ENCODE measurements around the gene ZBTB48.
A peak's percentile ranks its signal among the peaks of the same experiment; 100 is the strongest.

The ZBTB48 gene

DNA sequence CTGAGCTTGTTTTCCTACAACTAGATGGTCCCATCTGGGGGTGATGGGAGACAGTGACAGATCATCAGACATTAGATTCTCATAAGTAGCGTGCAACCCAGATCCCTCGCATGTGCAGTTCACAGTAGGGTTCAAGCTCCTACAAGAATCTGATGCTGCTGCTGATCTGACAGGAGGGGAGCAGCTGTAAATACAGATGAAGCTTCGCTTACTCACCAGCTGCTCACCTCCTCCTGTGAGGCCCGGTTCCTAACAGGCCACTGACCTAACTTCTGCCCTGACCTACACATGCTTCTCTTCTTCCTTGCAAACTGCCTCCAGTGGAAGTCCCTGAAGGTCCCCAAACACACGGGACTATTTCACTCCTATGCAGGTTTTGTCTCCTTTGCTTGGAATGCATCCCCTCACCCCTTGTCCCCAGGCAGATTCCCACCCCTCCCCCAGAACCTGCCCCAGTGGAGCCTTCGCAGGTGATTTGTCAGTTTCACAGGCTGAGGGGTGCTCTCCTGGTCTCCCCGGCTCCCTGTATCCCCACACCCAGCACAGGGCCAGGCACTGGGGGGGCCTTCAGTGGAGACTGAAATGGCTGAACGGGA is 5.7 kb upstream of the ZBTB48 start:
- DNase-seq, result no peak

DNA sequence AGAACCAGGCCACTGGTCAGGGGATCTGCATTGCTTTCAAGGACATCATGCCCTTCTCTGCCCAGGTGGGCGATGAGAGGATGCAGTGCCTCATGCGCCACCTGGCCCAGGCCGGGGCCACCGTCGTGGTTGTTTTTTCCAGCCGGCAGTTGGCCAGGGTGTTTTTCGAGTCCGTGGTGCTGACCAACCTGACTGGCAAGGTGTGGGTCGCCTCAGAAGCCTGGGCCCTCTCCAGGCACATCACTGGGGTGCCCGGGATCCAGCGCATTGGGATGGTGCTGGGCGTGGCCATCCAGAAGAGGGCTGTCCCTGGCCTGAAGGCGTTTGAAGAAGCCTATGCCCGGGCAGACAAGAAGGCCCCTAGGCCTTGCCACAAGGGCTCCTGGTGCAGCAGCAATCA is 5.0 kb upstream of the ZBTB48 start:
- no peak for DNase-seq

GRCh38 chr1:6577831-6578525 is 1.8 kb upstream of the ZBTB48 start:
- DNase-seq, result peak; percentile 26

DNA sequence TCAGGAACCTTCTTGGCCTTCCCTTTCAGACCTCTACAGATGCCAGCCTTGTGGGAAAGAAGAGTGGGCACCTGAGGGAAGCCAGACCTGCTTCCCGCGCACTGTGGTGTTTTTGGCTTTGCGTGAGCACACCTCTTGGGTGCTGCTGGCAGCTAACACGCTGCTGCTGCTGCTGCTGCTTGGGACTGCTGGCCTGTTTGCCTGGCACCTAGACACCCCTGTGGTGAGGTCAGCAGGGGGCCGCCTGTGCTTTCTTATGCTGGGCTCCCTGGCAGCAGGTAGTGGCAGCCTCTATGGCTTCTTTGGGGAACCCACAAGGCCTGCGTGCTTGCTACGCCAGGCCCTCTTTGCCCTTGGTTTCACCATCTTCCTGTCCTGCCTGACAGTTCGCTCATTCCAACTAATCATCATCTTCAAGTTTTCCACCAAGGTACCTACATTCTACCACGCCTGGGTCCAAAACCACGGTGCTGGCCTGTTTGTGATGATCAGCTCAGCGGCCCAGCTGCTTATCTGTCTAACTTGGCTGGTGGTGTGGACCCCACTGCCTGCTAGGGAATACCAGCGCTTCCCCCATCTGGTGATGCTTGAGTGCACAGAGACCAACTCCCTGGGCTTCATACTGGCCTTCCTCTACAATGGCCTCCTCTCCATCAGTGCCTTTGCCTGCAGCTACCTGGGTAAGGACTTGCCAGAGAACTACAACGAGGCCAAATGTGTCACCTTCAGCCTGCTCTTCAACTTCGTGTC is 995 bp upstream of the ZBTB48 start:
- no peak for DNase-seq

DNA sequence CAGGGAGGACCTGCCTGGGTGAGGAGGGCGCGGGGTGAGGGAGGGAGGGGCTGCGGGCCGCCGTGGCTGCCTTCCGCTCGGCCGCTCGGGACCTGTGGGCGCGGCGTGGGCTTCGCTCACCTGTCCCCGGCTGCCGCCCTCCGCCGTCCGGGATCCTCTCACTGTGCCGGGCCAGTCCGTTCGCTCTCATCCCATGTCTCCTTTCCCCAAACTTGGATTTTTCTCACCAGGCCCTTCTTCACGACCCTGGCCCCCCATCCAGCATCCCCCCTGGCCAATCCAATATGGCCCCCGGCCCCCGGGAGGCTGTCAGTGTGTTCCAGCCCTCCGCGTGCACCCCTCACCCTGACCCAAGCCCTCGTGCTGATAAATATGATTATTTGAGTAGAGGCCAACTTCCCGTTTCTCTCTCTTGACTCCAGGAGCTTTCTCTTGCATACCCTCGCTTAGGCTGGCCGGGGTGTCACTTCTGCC is 362 bp downstream of the ZBTB48 start:
- DNase-seq, result no peak

GRCh38 chr1:6580593-6581409 is 1.0 kb downstream of the ZBTB48 start:
- DNase-seq, result peak; percentile 40

DNA sequence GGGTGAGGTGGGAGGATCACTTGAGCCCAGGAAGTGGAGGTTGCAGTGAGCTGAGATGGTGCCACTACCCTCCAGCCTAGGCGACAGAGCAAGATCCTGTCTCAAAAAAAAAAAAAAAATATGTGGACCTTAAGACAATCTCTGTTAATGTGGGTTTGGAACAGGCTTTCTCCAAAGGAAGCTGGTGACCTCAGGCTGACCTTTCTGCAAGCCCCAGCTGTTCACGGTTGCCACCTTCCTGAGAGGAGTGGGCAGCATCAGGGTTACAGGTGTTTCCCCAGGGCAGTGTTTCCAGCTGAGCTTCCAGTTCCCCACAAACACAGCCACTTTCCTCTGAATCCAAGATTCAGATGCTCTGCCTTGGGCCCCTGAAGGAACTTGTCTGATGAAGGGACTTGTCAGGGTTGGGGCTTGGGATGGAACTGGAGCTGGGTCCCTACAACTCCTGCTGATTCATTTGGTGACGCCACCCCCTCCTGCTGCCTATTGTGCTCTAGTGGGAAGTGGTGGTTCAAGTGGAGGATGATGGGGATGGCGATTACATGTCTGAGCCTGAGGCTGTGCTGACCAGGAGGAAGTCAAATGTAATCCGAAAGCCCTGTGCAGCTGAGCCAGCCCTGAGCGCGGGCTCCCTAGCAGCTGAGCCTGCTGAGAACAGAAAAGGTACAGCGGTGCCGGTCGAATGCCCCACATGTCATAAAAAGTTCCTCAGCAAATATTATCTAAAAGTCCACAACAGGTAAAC is 1.9 kb downstream of the ZBTB48 start:
- DNase-seq, result no peak

DNA sequence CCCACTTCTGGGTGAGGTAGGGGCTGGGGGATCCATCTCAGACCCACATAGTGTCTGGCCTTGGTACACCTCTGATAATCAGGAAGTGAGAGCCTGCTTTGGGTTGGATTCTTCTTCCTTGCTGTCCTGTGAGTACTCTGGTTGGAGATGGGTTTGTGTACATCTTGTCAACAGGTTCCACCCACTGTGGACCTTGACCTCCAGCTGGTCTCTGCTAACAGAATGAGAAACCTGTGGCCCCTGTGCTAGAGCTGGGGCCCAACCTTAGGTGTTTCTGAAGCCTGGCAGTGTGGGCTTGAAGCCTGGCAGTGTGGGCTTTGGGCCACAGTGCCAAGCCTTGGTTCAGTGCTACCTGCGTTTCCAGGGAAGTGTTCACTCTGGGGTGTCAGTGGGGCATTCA is 2.6 kb downstream of the ZBTB48 start:
- no peak for DNase-seq

GRCh38 chr1:6584126-6585080 is 4.6 kb downstream of the ZBTB48 start:
- no peak for DNase-seq

- no peak for DNase-seq
These were observed 5.4 kb downstream of the ZBTB48 start for GRCh38 chr1:6585081-6585722.

- no peak for DNase-seq
These were observed 6.0 kb downstream of the ZBTB48 start for GRCh38 chr1:6585841-6586240.

- no peak for DNase-seq
These were observed 6.6 kb downstream of the ZBTB48 start for GRCh38 chr1:6586404-6586816.

- DNase-seq, result no peak
These were observed 7.6 kb downstream of the ZBTB48 start for GRCh38 chr1:6587261-6588005.

GRCh38 chr1:6588128-6588892 is 8.5 kb downstream of the ZBTB48 start:
- no peak for DNase-seq

DNA sequence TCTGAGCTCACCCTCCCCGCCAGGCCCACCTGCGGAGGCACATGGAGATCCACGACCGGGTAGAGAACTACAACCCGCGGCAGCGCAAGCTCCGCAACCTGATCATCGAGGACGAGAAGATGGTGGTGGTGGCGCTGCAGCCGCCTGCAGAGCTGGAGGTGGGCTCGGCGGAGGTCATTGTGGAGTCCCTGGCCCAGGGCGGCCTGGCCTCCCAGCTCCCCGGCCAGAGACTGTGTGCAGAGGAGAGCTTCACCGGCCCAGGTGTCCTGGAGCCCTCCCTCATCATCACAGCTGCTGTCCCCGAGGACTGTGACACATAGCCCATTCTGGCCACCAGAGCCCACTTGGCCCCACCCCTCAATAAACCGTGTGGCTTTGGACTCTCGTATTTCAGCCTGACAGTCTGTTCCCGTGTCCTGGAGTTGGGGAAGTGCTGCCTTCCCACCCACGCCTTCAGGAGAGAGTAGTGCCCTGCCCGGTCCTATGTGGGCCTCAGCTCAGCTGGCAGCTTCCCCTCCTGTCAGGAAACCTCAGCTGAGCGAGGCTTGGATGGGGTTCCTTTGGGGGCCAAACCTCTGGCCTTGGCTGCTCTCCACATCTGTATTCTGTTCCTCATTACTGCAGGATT is 9.2 kb downstream of the ZBTB48 start:
- DNase-seq, result no peak

DNA sequence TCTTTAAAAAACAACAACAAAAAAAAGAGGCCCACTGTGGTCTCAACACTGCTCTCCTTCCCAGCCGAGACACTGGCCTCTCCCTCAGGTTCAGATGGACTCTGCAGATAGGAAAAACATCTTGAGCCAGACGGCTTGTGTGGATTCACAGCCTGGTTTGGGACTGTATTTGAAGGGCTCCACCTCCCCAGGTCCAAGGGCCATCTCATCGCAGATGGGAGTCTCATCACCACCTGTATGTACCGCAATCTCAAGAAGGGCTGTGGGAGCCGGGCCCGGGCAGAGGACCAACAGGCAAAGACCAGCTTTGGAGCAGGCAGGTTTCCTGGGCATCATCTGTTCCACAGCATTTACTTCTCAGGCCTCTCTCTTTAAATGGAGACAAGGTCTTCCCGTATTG is 10.3 kb downstream of the ZBTB48 start:
- DNase-seq, result no peak

GRCh38 chr1:6591222-6591621 is 11.4 kb downstream of the ZBTB48 start:
- DNase-seq, result no peak

- DNase-seq, result no peak
These were observed 11.8 kb downstream of the ZBTB48 start for GRCh38 chr1:6591644-6592043.
